ENCODE measurements around the gene TSSK2.

DNA sequence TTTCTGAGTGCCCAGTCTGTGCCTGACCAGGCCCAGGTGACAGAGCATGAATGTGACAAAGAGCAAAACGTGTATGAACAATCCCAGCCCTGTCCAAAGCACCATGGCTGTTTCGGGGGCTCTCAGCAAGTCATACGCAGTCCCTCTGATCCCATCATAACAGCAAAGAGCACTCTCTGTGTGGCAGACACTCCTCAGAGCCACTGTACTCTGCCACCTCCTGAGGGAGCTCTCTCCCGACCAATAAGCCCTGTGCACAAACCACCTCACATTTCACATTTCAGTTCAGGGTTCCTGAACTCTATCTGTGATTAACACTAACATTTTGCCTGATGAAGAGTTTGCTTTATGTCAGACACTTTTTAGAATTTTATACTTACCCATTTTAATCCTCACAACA, 15.5 kb upstream of the TSSK2 start:
- TF ChIP-seq, protein P1, sequence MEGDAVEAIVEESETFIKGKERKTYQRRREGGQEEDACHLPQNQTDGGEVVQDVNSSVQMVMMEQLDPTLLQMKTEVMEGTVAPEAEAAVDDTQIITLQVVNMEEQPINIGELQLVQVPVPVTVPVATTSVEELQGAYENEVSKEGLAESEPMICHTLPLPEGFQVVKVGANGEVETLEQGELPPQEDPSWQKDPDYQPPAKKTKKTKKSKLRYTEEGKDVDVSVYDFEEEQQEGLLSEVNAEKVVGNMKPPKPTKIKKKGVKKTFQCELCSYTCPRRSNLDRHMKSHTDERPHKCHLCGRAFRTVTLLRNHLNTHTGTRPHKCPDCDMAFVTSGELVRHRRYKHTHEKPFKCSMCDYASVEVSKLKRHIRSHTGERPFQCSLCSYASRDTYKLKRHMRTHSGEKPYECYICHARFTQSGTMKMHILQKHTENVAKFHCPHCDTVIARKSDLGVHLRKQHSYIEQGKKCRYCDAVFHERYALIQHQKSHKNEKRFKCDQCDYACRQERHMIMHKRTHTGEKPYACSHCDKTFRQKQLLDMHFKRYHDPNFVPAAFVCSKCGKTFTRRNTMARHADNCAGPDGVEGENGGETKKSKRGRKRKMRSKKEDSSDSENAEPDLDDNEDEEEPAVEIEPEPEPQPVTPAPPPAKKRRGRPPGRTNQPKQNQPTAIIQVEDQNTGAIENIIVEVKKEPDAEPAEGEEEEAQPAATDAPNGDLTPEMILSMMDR (IDR thresholded peaks at IDR 0.05): no peak
- no peak for TF ChIP-seq POLR2A (IDR thresholded peaks at IDR 0.05)
